Fibroblast of lung (primary cell): ENCODE data around the gene C2orf49. TPM values are rescaled to one million over a fixed set of nuclear protein-coding genes. Genes with fewer than 3 reads are reported as not detected.

Experiments used
- DNase-seq, 2 donors: peaks; one replicate each; pipeline versions ENCODE4 v3.0.0 to v3.0.0-alpha.2; 2010; ENCODE audit warnings: low read depth in 2 of 2
- H2AFZ ChIP-seq: 2 replicates; pipeline ENCODE4 v1.5.1; 2012; ENCODE audit warnings: low read length, control low read depth, inconsistent platforms
- H3K27ac ChIP-seq: 2 replicates; pipeline ENCODE4 v1.5.1; 2011; ENCODE audit warnings: low read length, control low read depth; ENCODE audit not compliant: insufficient read depth
- H3K27me3 ChIP-seq: 2 replicates; pipeline ENCODE4 v1.5.1; 2011; ENCODE audit warnings: mild to moderate bottlenecking, low read length; ENCODE audit not compliant: control insufficient read depth, insufficient read depth
- H3K36me3 ChIP-seq: 2 replicates; pipeline ENCODE4 v1.5.1; 2011; ENCODE audit warnings: low read length; ENCODE audit not compliant: control insufficient read depth, insufficient read depth
- H3K4me1 ChIP-seq: 2 replicates; pipeline ENCODE4 v1.5.1; 2011; ENCODE audit warnings: low read length; ENCODE audit not compliant: control insufficient read depth, insufficient read depth; ENCODE audit errors: extremely low read depth
- H3K4me2 ChIP-seq: 2 replicates; pipeline ENCODE4 v1.5.1; 2011; ENCODE audit warnings: low read length, control low read depth; ENCODE audit not compliant: insufficient read depth; ENCODE audit errors: extremely low read depth
- H3K4me3 ChIP-seq, 4 experiments: fragments of 200-600 bp in 1 of 4; sonication (generic) in 1 of 4; replicated peaks in 1 of 4; 2 replicates each; pipeline ENCODE4 v1.5.1; 2011 to 2016; ENCODE audit warnings: low read length in 4 of 4, low read depth in 3 of 4, mild to moderate bottlenecking in 3 of 4, control low read depth in 2 of 4, inconsistent platforms in 1 of 4, mixed read lengths in 1 of 4; ENCODE audit not compliant: insufficient read depth in 1 of 4; ENCODE audit errors: control extremely low read depth in 1 of 4
- H3K79me2 ChIP-seq: 2 replicates; pipeline ENCODE4 v1.5.1; 2012; ENCODE audit warnings: mild to moderate bottlenecking, low read length, inconsistent platforms; ENCODE audit not compliant: control insufficient read depth, insufficient read depth
- H3K9ac ChIP-seq: 2 replicates; pipeline ENCODE4 v1.5.1; 2011; ENCODE audit warnings: mild to moderate bottlenecking, low read length, control low read depth; ENCODE audit not compliant: insufficient read depth
- H3K9me3 ChIP-seq: 2 replicates; pipeline ENCODE4 v1.5.1; 2012; ENCODE audit warnings: low read depth, low read length; ENCODE audit not compliant: control insufficient read depth, insufficient read depth
- H4K20me1 ChIP-seq: 2 replicates; pipeline ENCODE4 v1.5.1; 2011; ENCODE audit warnings: low read length; ENCODE audit not compliant: control insufficient read depth, insufficient read depth; ENCODE audit errors: extremely low read depth
- EZH2 ChIP-seq: IDR thresholded peaks from 2 replicates; pipeline ENCODE4 v1.5.1; 2012; ENCODE audit warnings: low read length, control low read depth, mild to moderate bottlenecking; ENCODE audit errors: missing control alignments
- polyA plus RNA-seq, 2 donors: library from polyadenylated mRNA; depleted of rRNA in 1 of 2; stranded (reverse) in 1 of 2; unstranded in 1 of 2; fragments of >200 nt; gene quantifications; 2 replicates each; pipeline ENCODE4 v1.2.1, GENCODE V29; 2011 to 2012; ENCODE audit warnings: missing spikeins in 1 of 2
- total RNA-seq: library from RNA; depleted of rRNA; stranded (reverse); fragments of >200 nt; gene quantifications from 2 replicates; pipeline ENCODE4 v1.2.1, GENCODE V29; 2014
- TF ChIP-seq, protein P1 (sequence below), 2 donors: IDR thresholded peaks in 1 of 2; conservative IDR thresholded peaks in 1 of 2; 1 replicate in 1 of 2; 2 replicates in 1 of 2; pipeline ENCODE4 v1.5.1; 2011 to 2012; ENCODE audit warnings: low read length in 2 of 2, control low read depth in 1 of 2, inconsistent platforms in 1 of 2, low read depth in 1 of 2, mild to moderate bottlenecking in 1 of 2

The C2orf49 gene
- total and polyA plus RNA-seq, 2 donors (not counting 1 experiment from before 2014, with no cell fraction given) = 20.9 to 28.4 TPM

DNA sequence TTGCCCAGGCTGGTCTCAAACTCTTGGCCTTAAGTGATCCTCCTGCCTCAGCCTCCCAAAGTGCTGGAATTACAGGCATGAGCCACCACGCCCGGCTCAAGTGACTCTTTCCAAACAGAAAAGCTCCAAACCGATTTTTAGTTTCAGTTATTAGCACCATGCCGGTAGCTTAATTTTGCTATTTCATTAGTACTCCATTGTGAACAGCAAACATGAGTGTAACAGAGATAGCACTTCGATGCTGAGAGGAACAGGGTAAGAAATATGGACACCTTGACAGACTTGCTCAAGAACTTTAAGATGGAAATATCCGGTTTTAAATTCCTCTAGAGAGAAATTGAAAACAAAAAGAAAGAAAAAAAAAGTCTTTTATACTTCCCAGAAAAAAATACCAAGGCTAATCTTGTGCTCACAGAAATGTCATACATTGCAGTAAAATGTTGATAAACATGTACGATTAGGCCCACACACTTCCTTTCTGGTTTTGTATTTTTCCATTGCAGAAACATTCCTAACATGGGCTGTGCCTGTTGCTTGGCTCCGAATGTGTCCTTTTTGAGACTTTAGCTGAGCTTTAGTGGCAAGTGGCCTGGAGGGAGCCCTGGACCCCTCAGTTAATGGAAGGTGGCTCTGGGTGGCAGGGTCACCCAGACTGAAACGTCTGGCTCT is 43.2 kb downstream of the C2orf49 start:
- H3K9ac ChIP-seq = no peak overlapping the region
- no peaks in the 10 kb centered on the region for H4K20me1 ChIP-seq
- no peaks in the 10 kb centered on the region for H3K27me3 ChIP-seq
- no peaks in the 10 kb centered on the region for H3K9me3 ChIP-seq
- no peak overlapping the region for H3K4me3 ChIP-seq
- peaks cover 76% of the 10 kb centered on the region for H3K79me2 ChIP-seq
- no peak for DNase-seq
- H3K36me3 ChIP-seq = peaks cover 36% of the 10 kb centered on the region
- H3K27ac ChIP-seq = peak overlapping the region; percentile 52
- no peak for TF ChIP-seq EZH2
- TF ChIP-seq, protein P1, sequence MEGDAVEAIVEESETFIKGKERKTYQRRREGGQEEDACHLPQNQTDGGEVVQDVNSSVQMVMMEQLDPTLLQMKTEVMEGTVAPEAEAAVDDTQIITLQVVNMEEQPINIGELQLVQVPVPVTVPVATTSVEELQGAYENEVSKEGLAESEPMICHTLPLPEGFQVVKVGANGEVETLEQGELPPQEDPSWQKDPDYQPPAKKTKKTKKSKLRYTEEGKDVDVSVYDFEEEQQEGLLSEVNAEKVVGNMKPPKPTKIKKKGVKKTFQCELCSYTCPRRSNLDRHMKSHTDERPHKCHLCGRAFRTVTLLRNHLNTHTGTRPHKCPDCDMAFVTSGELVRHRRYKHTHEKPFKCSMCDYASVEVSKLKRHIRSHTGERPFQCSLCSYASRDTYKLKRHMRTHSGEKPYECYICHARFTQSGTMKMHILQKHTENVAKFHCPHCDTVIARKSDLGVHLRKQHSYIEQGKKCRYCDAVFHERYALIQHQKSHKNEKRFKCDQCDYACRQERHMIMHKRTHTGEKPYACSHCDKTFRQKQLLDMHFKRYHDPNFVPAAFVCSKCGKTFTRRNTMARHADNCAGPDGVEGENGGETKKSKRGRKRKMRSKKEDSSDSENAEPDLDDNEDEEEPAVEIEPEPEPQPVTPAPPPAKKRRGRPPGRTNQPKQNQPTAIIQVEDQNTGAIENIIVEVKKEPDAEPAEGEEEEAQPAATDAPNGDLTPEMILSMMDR (conservative IDR thresholded peaks at IDR 0.05 in 1 of 2, IDR thresholded peaks at IDR 0.05 in 1 of 2; ENCODE audit: low read depth in 1 of 2, low read length in 2 of 2) = no peak
- peaks cover 40% of the 10 kb centered on the region for H3K4me1 ChIP-seq
- no peak overlapping the region for H2AFZ ChIP-seq
- no peak overlapping the region for H3K4me2 ChIP-seq

DNA sequence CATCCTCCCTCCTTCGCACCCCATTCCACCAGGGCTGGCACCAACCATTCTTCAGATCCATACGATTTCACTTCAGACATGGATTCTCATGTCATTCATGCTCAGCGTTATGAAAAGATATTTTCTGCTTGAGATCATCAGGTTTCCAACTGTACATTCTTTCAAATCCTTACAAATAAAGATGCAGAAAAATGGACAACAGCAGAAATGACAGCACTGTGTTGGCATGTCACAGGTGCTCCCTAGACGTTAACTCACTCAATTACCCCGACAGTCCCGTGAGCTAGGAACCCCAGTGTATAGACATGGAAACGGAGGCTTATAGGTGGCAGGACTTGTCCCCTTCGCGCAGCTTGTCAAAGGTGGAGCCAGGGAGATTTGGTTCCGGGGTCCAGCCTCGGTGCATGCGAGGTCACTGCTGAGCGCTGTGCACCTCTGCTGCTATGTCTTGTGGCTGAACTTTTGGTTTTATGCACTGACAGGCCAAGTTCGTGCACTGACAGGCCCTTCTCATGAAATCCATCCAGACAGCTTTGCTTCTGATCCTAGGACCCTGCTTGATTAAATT is 43.8 kb downstream of the C2orf49 start:
- DNase-seq = no peak
- H3K27me3 ChIP-seq = no peaks in the 10 kb centered on the region
- peaks cover 33% of the 10 kb centered on the region for H3K36me3 ChIP-seq
- H3K4me1 ChIP-seq = peaks cover 34% of the 10 kb centered on the region
- H3K4me3 ChIP-seq = no peak overlapping the region
- H2AFZ ChIP-seq = no peak overlapping the region
- H3K4me2 ChIP-seq = no peak overlapping the region
- H3K9ac ChIP-seq = no peak overlapping the region
- no peak for TF ChIP-seq EZH2
- TF ChIP-seq, protein P1 (conservative IDR thresholded peaks at IDR 0.05 in 1 of 2, IDR thresholded peaks at IDR 0.05 in 1 of 2; ENCODE audit: low read depth in 1 of 2, low read length in 2 of 2) = no peak
- no peaks in the 10 kb centered on the region for H4K20me1 ChIP-seq
- H3K9me3 ChIP-seq = no peaks in the 10 kb centered on the region
- peaks cover 76% of the 10 kb centered on the region for H3K79me2 ChIP-seq
- peak overlapping the region; percentile 52 for H3K27ac ChIP-seq

DNA sequence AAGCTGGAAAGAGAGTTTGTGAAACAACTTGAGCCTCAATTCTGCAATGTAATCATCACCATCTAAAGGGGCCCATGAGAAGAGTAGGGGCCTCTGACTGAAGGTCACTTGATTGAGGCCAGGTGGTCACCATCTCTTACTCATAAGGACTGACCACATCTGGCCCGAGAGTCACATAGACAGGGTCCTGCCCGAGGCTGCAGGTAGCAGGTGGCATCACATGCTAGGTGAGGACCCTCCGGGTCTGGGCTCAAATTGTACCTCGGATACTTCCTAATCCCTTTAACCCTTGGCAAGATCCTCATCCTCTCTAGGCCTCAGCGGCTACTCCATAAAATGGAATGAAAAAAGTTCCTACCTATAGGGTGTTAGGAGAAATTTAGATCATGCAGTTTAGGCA is 44.8 kb downstream of the C2orf49 start:
- Histone ChIP-seq H3K9me3 (no peaks in the 10 kb centered on the region), H3K27ac (peak overlapping the region; percentile 26), H4K20me1 (no peaks in the 10 kb centered on the region), H2AFZ (no peak overlapping the region), H3K4me1 (peaks cover 29% of the 10 kb centered on the region), H3K27me3 (no peaks in the 10 kb centered on the region), H3K4me3 (no peak overlapping the region), H3K79me2 (peaks cover 83% of the 10 kb centered on the region), H3K4me2 (no peak overlapping the region), H3K36me3 (peaks cover 35% of the 10 kb centered on the region), H3K9ac (no peak overlapping the region)
- DNase-seq = no peak
- TF ChIP-seq EZH2 = no peak
- TF ChIP-seq, protein P1 (conservative IDR thresholded peaks at IDR 0.05 in 1 of 2, IDR thresholded peaks at IDR 0.05 in 1 of 2; ENCODE audit: low read depth in 1 of 2, low read length in 2 of 2) = no peak
